HG02610 (cell line): ENCODE results near the gene GRIK1.

Source experiments
- ATAC-seq: cut with Tn5 transposase; IDR thresholded peaks from one replicate; pipeline ENCODE4 v1.9.1; 2021; ENCODE audit warnings: mild to moderate bottlenecking, moderate library complexity; ENCODE audit not compliant: unreplicated experiment

GRIK1 gene

GRCh38 chr21:29787361-29787909 is 152.4 kb downstream of the GRIK1 start:
- ATAC-seq = no peak

DNA sequence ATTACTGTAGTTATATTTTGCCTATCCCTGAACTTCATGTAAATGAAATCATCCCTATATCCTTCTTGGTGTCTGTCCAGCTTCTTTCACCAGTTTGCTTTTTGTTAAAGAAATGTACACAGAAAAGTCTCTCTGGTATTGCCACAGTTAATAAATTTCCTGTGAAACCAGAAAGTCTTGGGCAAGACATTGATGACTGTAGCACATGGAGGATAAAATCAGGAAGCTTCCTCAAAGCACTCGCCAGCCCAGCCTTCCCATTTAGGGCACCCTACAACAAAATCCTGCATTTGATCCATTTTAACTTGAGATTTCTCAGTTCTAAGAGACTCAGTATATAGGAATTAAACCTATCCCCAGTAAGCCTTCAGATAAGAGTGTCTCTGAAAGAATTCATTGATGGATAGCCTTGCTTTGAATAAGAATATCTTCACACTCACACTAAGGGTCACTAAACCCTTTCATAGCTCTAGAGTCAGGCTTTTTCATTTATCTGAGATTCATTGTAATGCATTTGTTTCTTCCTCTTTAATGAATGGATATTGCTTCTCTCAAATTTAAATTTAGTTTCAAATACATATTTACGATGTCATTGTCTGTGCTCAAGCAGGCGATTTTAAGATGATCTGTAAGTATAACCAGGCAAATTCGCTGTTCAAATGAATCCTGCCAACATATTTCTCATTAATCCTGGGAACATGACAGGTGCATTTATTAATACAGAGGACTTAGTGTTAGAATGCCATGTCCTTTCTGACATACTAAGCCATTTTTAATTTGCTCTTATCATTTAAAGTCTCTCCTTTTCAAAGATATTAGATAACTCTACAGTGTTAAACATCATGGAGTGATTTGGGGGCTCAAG is 153.1 kb downstream of the GRIK1 start:
- no peak for ATAC-seq

DNA sequence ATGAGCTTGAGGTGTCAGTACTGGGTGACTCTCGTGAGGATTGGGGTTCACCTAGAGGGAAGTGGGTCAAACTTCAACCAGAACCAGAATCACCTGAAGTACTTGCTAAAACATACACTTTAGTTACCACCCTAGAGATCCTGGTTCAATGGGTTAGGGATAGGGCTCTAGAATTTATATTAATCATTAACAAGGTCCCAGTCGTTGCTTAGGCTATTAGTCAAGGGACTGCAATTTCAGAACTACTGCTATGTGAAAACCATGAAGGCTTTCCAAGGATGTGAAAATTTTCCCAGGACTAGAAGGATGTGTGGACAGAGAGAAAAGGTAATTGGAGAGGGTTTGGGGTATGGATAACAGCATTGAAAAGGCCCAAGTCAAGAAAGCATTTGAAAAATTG is 162.6 kb downstream of the GRIK1 start:
- no peak for ATAC-seq

GRCh38 chr21:29775462-29775861 is 164.3 kb downstream of the GRIK1 start:
- no peak for ATAC-seq

GRCh38 chr21:29771491-29772066 is 168.2 kb downstream of the GRIK1 start:
- no peak for ATAC-seq

- ATAC-seq = no peak
Measured at GRCh38 chr21:29763674-29764073, 176.1 kb downstream of the GRIK1 start.

DNA sequence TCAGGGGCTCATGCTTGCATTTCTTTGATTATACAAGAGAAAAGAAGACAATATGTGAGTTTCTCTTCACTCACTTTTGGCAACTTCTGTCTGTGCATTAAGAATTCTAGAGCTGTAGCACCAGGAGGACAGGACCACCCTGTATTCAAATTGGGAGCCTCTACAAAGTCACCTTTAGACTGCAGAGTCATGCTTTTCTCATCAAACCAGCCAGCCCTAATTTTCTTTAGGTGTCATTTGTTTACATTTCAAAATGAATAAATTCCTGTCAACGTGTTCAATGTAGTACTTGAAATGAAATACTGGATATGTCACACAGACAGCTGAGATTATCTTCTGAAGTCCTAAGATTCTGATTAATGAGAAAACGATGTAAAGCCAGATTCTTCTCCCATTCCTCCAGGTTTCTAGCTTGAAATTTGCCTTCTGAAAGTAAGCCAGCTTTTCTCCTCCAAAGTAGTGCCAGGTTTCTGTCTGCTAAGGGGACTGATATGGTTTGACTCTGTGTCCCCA is 177.2 kb downstream of the GRIK1 start:
- ATAC-seq = no peak

DNA sequence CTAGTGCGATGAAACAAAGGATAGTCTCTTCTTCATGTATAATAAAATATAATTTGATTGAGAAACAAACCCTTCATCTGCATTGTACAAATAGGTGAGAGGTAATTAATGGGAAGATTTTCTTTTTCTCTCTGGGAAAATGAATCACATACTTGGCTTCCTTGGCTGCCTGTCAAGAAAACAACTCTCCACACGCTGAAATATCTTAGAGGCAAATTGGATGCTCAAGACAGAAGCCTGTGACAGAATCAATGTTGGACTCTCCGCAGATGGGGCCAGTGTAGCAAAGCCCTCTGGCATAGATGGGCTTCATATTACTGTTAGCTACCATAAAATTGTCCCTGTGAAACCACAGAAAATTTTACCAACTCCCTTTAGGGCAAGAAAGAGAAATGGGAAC is 186.6 kb downstream of the GRIK1 start:
- ATAC-seq = no peak

- ATAC-seq = no peak
Measured at GRCh38 chr21:29751473-29752185, 188.2 kb downstream of the GRIK1 start.

DNA sequence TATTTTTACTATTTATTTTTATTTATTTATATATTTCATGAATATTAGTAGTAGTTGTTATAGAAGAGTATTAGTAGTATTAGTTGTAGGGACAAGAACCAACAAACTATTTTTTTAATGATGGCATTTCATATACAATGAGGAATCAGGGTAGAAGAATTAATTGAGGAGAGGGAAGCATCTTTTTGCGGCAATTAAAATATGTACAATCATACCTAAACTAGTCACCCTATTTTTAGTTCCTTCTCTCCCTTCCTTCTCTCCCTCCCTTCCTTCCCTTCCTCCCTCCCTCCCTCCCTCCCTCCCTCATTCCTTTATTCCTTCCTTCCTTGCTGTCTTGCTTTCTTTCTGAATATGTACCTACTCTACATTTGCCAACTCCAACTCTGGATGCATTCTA is 189.8 kb downstream of the GRIK1 start:
- ATAC-seq = no peak

DNA sequence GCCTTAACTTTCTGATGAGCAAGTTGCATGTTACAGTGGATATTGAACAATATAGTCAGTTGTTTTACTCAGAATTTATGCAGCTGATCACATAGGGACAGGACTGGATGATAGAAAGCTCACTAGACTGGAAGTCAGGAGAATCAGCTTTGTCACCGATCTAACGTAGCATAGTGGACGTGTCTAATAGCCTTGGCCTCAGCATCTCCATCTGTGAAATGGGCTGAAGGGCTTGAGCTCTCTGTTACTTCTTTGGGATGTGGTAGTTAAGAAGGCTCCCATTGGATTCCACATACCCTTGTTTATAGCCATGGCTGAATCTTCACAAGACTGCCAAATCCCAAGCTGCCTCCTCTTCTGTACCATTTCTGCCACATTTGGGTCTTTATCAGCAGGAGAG is 190.6 kb downstream of the GRIK1 start:
- ATAC-seq = no peak

- ATAC-seq = no peak
Measured at GRCh38 chr21:29748391-29749167, 191.2 kb downstream of the GRIK1 start.

GRCh38 chr21:29741761-29742160 is 198.0 kb downstream of the GRIK1 start:
- no peak for ATAC-seq

GRCh38 chr21:29739176-29739575 is 200.6 kb downstream of the GRIK1 start:
- ATAC-seq = no peak

DNA sequence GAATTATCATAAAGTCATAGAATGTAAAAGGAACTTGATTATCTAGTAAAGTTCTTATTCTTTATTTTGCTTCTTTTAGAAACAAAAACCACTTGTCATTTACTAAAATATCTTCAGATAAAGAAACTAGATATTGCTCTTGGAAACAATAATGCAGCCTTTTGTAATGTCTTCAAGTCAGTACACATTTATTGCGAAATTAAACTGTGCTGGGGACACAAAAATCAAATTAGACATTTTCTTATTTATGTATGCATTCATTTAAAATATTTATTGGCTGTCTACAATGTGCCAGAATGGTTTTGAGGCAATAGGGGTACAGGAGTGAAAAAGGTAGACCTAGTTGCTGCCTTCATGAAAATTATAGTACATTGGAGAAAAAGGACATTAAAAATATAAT is 201.1 kb downstream of the GRIK1 start:
- no peak for ATAC-seq

GRCh38 chr21:29737186-29737585 is 202.6 kb downstream of the GRIK1 start:
- ATAC-seq = no peak

- ATAC-seq = no peak
Measured at GRCh38 chr21:29730281-29730680, 209.5 kb downstream of the GRIK1 start.

DNA sequence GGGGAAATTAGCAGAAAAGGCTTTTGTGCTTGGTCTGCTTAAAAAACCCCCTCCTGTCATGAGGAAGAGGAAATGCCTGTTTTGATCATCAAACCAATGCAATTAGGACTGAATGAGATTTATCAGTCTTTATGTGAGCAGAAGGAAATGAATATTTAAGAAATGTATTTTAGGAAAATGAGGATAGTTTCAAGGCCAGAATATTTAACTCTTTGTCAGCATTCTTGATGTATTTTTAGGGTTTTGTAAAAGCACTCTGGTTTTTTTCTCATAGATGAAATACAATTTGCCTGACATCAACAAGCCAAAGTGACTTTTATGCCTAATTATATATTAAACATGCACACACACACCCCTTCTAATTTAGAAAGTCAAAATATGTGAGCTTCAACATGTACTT is 213.8 kb downstream of the GRIK1 start:
- ATAC-seq = no peak

GRCh38 chr21:29725025-29725736 is 214.6 kb downstream of the GRIK1 start:
- ATAC-seq = no peak

- no peak for ATAC-seq
Measured at GRCh38 chr21:29721964-29722363, 217.8 kb downstream of the GRIK1 start.
